ENCODE data around the gene CNR2. TPM values are rescaled to one million over a fixed set of nuclear protein-coding genes. Genes with fewer than 3 reads are reported as not detected.

Gene CNR2
- total and polyA plus RNA-seq, 2 experiments from 2014 or later = not detected

GRCh38 chr1:23872421-23872820, 40.7 kb downstream of the CNR2 start (continued):
- no peak for TF ChIP-seq REST (IDR thresholded peaks at IDR 0.05; ENCODE audit: unreplicated experiment)
- no peak for TF ChIP-seq ETS1 (IDR thresholded peaks at IDR 0.05)
- no peak for TF ChIP-seq EZH2 (IDR thresholded peaks at IDR 0.05; ENCODE audit: low read depth, unreplicated experiment)
- no peak for TF ChIP-seq ZNF331 (CRISPR knock-in tag; IDR thresholded peaks at IDR 0.05; ENCODE audit: low read depth)
- no peak for TF ChIP-seq JUNB (IDR thresholded peaks at IDR 0.05; ENCODE audit: unreplicated experiment)

DNA sequence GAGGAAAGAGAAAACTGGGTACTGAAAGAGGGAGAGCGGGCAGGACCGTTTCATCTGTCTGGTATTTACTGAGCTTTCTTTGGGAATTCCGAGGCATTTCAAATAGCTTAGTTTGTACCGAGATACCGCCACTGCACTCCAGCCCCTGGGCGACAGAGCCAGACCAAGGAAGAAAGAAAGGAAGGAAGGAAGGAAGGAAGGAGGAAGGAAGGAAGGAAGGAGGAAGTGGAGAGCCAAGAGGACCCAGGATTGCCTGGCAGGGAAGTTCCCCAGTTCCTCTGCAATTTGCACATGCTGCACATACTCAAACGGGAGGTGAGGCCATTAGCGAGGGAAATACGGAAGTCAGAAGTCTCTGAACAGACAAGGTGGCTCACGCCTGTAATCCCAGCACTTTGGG, 44.1 kb downstream of the CNR2 start:
- Mint-ChIP-seq H3K9me3 (no peaks in the 10 kb centered on the region; the same call in 2 of the 3 replicates), H3K27me3 (ENCODE audit: insufficient read depth, low read depth, poor library complexity) (peaks cover 28% of the 10 kb centered on the region), H3K36me3 (ENCODE audit: low read depth) (no peaks in the 10 kb centered on the region), H3K27ac (no peak overlapping the region), H3K4me1 (no peaks in the 10 kb centered on the region), H3K4me3 (no peak overlapping the region)
- TF ChIP-seq ZNF331 (CRISPR knock-in tag; IDR thresholded peaks at IDR 0.05; ENCODE audit: low read depth) = no peak
- TF ChIP-seq STAT1 (IDR thresholded peaks at IDR 0.05; ENCODE audit: unreplicated experiment) = no peak
- no peak for TF ChIP-seq JUNB (IDR thresholded peaks at IDR 0.05; ENCODE audit: unreplicated experiment)
- no peak overlapping the region for H3K4me3 ChIP-seq
- no peak overlapping the region for H3K4me2 ChIP-seq
- no peaks in the 10 kb centered on the region for H4K20me1 ChIP-seq (replicated peaks; ENCODE audit: insufficient read depth)
- no peaks in the 10 kb centered on the region for H3F3A ChIP-seq (replicated peaks; ENCODE audit: low read depth)
- ATAC-seq (no peak), DNase-seq (ENCODE audit: low spot score) (no peak)
- peak overlapping the region; percentile 72 for H2AFZ ChIP-seq
- H3K79me2 ChIP-seq (replicated peaks; ENCODE audit: insufficient read depth) = no peaks in the 10 kb centered on the region
- peaks cover 25% of the 10 kb centered on the region for H3K27me3 ChIP-seq (ENCODE audit: insufficient read depth)
- H3K4me1 ChIP-seq (ENCODE audit: insufficient read depth) = peaks cover 3% of the 10 kb centered on the region; the same call in 1 of the 2 replicates
- no peaks in the 10 kb centered on the region for H3K36me3 ChIP-seq (ENCODE audit: insufficient read depth)
- no peaks in the 10 kb centered on the region for H3K9me2 ChIP-seq (ENCODE audit: insufficient read depth)
- no peak overlapping the region for H3K27ac ChIP-seq (ENCODE audit: low read depth)

DNA sequence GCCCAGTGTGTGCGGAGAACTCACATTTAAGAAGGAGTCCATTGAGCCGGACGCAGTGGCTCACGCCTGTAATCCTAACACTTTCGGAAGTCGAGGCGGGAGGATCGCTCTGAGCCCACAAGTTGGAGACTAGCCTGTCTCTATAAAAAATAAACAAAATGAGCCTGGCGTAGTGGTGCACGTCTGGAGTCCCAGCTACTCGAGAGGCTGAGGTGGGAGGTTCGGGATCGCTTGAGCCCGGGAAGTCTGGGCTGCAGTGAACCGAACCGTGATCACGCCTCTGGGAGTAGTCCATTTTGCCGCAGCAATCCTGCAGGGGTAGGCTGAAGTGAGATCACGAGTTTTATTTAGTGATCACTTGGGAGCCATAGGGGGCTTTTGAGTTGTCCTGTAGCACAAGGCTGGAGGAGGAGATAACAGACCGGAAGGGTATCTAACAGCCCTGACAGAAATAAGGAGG, 44.6 kb downstream of the CNR2 start:
- no peaks in the 10 kb centered on the region for H3K36me3 Mint-ChIP-seq (ENCODE audit: low read depth)
- H3K9me3 Mint-ChIP-seq = no peaks in the 10 kb centered on the region; the same call in 2 of the 3 replicates
- H3K27ac ChIP-seq (ENCODE audit: low read depth) = no peak overlapping the region
- peak overlapping the region; percentile 86; the same call in 1 of the 2 replicates for H3K4me3 ChIP-seq
- peaks cover 28% of the 10 kb centered on the region for H3K27me3 Mint-ChIP-seq (ENCODE audit: insufficient read depth, low read depth, poor library complexity)
- H3K9me2 ChIP-seq (ENCODE audit: insufficient read depth) = no peaks in the 10 kb centered on the region
- peak; percentile 13 for DNase-seq (ENCODE audit: low spot score)
- peaks cover 25% of the 10 kb centered on the region for H3K27me3 ChIP-seq (ENCODE audit: insufficient read depth)
- H3K79me2 ChIP-seq (replicated peaks; ENCODE audit: insufficient read depth) = no peaks in the 10 kb centered on the region
- H3F3A ChIP-seq (replicated peaks; ENCODE audit: low read depth) = no peaks in the 10 kb centered on the region
- H3K4me3 Mint-ChIP-seq = peak overlapping the region; percentile 75
- H2AFZ ChIP-seq = peak overlapping the region; percentile 72
- H3K27ac Mint-ChIP-seq = no peak overlapping the region
- peak overlapping the region; percentile 24; the same call in 1 of the 2 replicates for H3K4me2 ChIP-seq
- H3K4me1 Mint-ChIP-seq = no peaks in the 10 kb centered on the region
- ATAC-seq = peak; percentile 9
- H4K20me1 ChIP-seq (replicated peaks; ENCODE audit: insufficient read depth) = no peaks in the 10 kb centered on the region
- peaks cover 3% of the 10 kb centered on the region; the same call in 1 of the 2 replicates for H3K4me1 ChIP-seq (ENCODE audit: insufficient read depth)
- H3K36me3 ChIP-seq (ENCODE audit: insufficient read depth) = no peaks in the 10 kb centered on the region
- TF ChIP-seq ETS1 (IDR thresholded peaks at IDR 0.05) (no peak), POLR2AphosphoS5 (IDR thresholded peaks at IDR 0.05; ENCODE audit: low read depth) (no peak), STAT1 (IDR thresholded peaks at IDR 0.05; ENCODE audit: unreplicated experiment) (no peak), EZH2phosphoT487 (IDR thresholded peaks at IDR 0.05; ENCODE audit: unreplicated experiment) (no peak), NANOG (IDR thresholded peaks at IDR 0.05; ENCODE audit: borderline replicate concordance) (no peak), CREB1 (CRISPR knock-in tag; IDR thresholded peaks at IDR 0.05; ENCODE audit: low read depth) (no peak), EZH2 (IDR thresholded peaks at IDR 0.05; ENCODE audit: low read depth, unreplicated experiment) (no peak)
- TF ChIP-seq, protein P1, sequence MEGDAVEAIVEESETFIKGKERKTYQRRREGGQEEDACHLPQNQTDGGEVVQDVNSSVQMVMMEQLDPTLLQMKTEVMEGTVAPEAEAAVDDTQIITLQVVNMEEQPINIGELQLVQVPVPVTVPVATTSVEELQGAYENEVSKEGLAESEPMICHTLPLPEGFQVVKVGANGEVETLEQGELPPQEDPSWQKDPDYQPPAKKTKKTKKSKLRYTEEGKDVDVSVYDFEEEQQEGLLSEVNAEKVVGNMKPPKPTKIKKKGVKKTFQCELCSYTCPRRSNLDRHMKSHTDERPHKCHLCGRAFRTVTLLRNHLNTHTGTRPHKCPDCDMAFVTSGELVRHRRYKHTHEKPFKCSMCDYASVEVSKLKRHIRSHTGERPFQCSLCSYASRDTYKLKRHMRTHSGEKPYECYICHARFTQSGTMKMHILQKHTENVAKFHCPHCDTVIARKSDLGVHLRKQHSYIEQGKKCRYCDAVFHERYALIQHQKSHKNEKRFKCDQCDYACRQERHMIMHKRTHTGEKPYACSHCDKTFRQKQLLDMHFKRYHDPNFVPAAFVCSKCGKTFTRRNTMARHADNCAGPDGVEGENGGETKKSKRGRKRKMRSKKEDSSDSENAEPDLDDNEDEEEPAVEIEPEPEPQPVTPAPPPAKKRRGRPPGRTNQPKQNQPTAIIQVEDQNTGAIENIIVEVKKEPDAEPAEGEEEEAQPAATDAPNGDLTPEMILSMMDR (conservative IDR thresholded peaks at IDR 0.05; ENCODE audit: low read depth in 2 of 2) = no peak

Data from GM23338 (cell line).